Parathyroid adenoma (tissue), 2 donors: Measurements from ENCODE around the gene FBXL7.

ENCODE experiments used
- H2AFZ ChIP-seq: fragments of 300-600 bp; sonication (generic); one replicate; pipeline ENCODE4 v1.7.0; 2017; ENCODE audit warnings: antibody characterized with exemption, mild to moderate bottlenecking
- H3K27ac ChIP-seq: fragments of 300-600 bp; sonication (generic); one replicate; pipeline ENCODE4 v1.7.0; 2017
- H3K27me3 ChIP-seq: fragments of 300-600 bp; sonication (generic); one replicate; pipeline ENCODE4 v1.7.0; 2017; ENCODE audit warnings: low read length; ENCODE audit not compliant: control insufficient read depth, insufficient read depth
- H3K36me3 ChIP-seq: fragments of 300-600 bp; sonication (generic); one replicate; pipeline ENCODE4 v1.7.0; 2017; ENCODE audit warnings: low read length; ENCODE audit not compliant: control insufficient read depth, insufficient read depth
- H3K4me1 ChIP-seq: fragments of 300-600 bp; sonication (generic); one replicate; pipeline ENCODE4 v1.7.0; 2017; ENCODE audit warnings: control low read depth
- H3K4me2 ChIP-seq: fragments of 300-600 bp; sonication (generic); one replicate; pipeline ENCODE4 v1.7.0; 2017; ENCODE audit warnings: low read length
- H3K4me3 ChIP-seq: fragments of 300-600 bp; sonication (generic); one replicate; pipeline ENCODE4 v1.7.0; 2017; ENCODE audit warnings: low read depth, low read length
- H3K79me2 ChIP-seq: fragments of 300-600 bp; sonication (generic); one replicate; pipeline ENCODE4 v1.7.0; 2017; ENCODE audit warnings: control low read depth
- H3K9ac ChIP-seq: fragments of 300-600 bp; sonication (generic); one replicate; pipeline ENCODE4 v1.7.0; 2017; ENCODE audit warnings: mild to moderate bottlenecking
- H3K9me3 ChIP-seq: fragments of 300-600 bp; sonication (generic); one replicate; pipeline ENCODE4 v1.7.0; 2017; ENCODE audit warnings: low read length; ENCODE audit not compliant: control insufficient read depth
- TF ChIP-seq, protein P1 (sequence below): fragments of 300-600 bp; sonication (generic); IDR thresholded peaks from one replicate; pipeline ENCODE4 v1.7.0; 2017; ENCODE audit warnings: antibody characterized with exemption, mild to moderate bottlenecking
- donor health status: primary hyperparathyroidism.

FBXL7 gene

DNA sequence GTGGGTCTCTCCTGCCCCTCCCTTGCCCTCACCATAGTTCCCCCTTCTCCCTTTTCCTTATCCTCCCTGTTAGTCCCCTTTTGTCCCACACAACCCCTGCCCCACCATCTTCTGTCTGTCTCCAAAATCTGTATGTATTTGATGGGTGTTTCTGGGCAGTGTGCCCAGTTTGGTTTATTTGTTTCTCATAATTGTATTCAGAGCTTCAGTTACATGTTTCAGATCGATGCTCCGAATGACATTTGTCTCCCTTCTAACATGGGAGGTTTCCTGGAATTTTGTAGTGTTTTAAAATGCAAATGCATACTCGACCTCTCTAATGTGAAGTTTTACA is 22.2 kb downstream of the FBXL7 start:
- Histone ChIP-seq H3K27ac (no peak overlapping the region), H3K79me2 (no peaks in the 10 kb centered on the region), H2AFZ (no peak overlapping the region), H3K9me3 (no peaks in the 10 kb centered on the region), H3K4me1 (no peaks in the 10 kb centered on the region), H3K27me3 (no peaks in the 10 kb centered on the region), H3K9ac (no peak overlapping the region), H3K4me2 (no peak overlapping the region), H3K4me3 (no peak overlapping the region), H3K36me3 (no peaks in the 10 kb centered on the region)
- TF ChIP-seq, protein P1, sequence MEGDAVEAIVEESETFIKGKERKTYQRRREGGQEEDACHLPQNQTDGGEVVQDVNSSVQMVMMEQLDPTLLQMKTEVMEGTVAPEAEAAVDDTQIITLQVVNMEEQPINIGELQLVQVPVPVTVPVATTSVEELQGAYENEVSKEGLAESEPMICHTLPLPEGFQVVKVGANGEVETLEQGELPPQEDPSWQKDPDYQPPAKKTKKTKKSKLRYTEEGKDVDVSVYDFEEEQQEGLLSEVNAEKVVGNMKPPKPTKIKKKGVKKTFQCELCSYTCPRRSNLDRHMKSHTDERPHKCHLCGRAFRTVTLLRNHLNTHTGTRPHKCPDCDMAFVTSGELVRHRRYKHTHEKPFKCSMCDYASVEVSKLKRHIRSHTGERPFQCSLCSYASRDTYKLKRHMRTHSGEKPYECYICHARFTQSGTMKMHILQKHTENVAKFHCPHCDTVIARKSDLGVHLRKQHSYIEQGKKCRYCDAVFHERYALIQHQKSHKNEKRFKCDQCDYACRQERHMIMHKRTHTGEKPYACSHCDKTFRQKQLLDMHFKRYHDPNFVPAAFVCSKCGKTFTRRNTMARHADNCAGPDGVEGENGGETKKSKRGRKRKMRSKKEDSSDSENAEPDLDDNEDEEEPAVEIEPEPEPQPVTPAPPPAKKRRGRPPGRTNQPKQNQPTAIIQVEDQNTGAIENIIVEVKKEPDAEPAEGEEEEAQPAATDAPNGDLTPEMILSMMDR, result no peak

GRCh38 chr5:15524712-15525111 is 24.7 kb downstream of the FBXL7 start:
- H3K36me3 ChIP-seq, result no peaks in the 10 kb centered on the region
- no peaks in the 10 kb centered on the region for H3K4me1 ChIP-seq
- no peaks in the 10 kb centered on the region for H3K27me3 ChIP-seq
- no peaks in the 10 kb centered on the region for H3K9me3 ChIP-seq
- TF ChIP-seq, protein P1, result no peak
- H3K27ac ChIP-seq, result no peak overlapping the region
- no peak overlapping the region for H3K4me2 ChIP-seq
- no peak overlapping the region for H3K4me3 ChIP-seq
- H2AFZ ChIP-seq, result no peak overlapping the region
- H3K9ac ChIP-seq, result no peak overlapping the region
- H3K79me2 ChIP-seq, result no peaks in the 10 kb centered on the region

DNA sequence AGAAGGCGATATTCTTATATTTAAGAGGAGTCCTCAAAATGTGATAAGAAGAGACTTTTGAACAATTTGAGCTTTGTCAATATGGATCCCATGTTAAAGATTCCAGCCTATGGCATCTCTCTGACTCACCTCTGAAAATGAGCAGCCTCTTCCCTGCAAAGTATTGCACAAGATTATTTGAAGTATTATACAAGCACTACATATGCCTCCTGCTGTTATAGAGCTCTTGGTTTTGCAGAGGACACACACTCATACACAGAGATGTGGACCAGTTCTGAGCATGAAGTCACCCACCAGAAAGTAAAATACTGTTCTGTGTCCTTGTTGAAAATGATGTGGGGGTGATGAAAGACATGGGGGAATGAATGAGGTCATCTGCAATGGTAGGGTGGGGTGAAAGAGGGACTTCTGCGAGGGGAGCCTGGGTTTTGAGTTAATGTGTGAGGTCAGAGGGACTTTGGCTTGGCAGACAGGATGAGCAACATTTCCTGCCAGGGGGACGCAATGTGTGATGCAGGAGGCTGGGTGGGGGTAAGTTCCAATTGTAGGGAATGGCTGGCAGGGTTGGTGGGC is 25.8 kb downstream of the FBXL7 start:
- H3K27me3 ChIP-seq, result no peaks in the 10 kb centered on the region
- no peaks in the 10 kb centered on the region for H3K79me2 ChIP-seq
- H3K4me2 ChIP-seq, result no peak overlapping the region
- no peak overlapping the region for H3K9ac ChIP-seq
- no peak overlapping the region for H3K27ac ChIP-seq
- H2AFZ ChIP-seq, result no peak overlapping the region
- no peaks in the 10 kb centered on the region for H3K36me3 ChIP-seq
- H3K4me1 ChIP-seq, result no peaks in the 10 kb centered on the region
- H3K4me3 ChIP-seq, result no peak overlapping the region
- TF ChIP-seq, protein P1, result no peak
- no peaks in the 10 kb centered on the region for H3K9me3 ChIP-seq

- no peak overlapping the region for H3K9ac ChIP-seq
- no peaks in the 10 kb centered on the region for H3K36me3 ChIP-seq
- no peak overlapping the region for H3K4me2 ChIP-seq
- TF ChIP-seq, protein P1, result no peak
- no peaks in the 10 kb centered on the region for H3K4me1 ChIP-seq
- no peak overlapping the region for H3K27ac ChIP-seq
- no peaks in the 10 kb centered on the region for H3K9me3 ChIP-seq
- no peaks in the 10 kb centered on the region for H3K27me3 ChIP-seq
- no peak overlapping the region for H3K4me3 ChIP-seq
- H2AFZ ChIP-seq, result no peak overlapping the region
- H3K79me2 ChIP-seq, result no peaks in the 10 kb centered on the region
These were observed 26.4 kb downstream of the FBXL7 start for GRCh38 chr5:15526413-15526812.

DNA sequence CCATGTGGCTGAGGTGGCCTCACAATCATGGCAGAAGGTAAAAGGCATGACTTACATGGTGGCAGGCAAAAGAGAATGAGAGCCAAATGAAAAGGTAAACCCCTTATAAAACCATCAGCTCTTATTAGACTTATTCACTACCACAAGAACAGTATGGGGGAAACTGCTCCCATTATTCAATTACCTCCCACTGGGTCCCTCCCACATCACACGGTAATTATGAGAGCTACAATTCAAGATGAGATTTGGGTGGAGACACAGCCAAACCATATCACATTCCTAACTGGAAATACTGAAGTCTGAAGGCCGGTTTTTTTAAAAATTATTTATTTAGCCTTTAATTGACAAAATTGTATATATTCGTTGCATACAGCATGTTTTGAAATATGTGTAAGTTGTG is 28.5 kb downstream of the FBXL7 start:
- H2AFZ ChIP-seq, result no peak overlapping the region
- H3K27ac ChIP-seq, result no peak overlapping the region
- no peak overlapping the region for H3K9ac ChIP-seq
- H3K4me3 ChIP-seq, result no peak overlapping the region
- H3K4me1 ChIP-seq, result no peaks in the 10 kb centered on the region
- H3K79me2 ChIP-seq, result no peaks in the 10 kb centered on the region
- no peaks in the 10 kb centered on the region for H3K27me3 ChIP-seq
- no peak overlapping the region for H3K4me2 ChIP-seq
- TF ChIP-seq, protein P1, result no peak
- no peaks in the 10 kb centered on the region for H3K36me3 ChIP-seq
- no peaks in the 10 kb centered on the region for H3K9me3 ChIP-seq
